OCI-LY3 (cell line): ENCODE data around the gene OGFOD2.

Source experiments
- H2AFZ ChIP-seq: fragments of 200-600, 300-600 bp; shearing (Covaris generic); 2 replicates; pipeline ENCODE4 v1.6.0; 2014; ENCODE audit warnings: antibody characterized with exemption, low read depth, low read length
- H3K27ac ChIP-seq: fragments of 200-600, 300-600 bp; sonication (generic); 2 replicates; pipeline ENCODE4 v1.5.1; 2014; ENCODE audit warnings: mild to moderate bottlenecking, low read length, moderate library complexity, mixed read lengths
- H3K27me3 ChIP-seq: fragments of 200-600, 300-600 bp; sonication (generic); 2 replicates; pipeline ENCODE4 v1.6.1; 2014; ENCODE audit warnings: low read depth, low read length, mixed read lengths
- H3K36me3 ChIP-seq: fragments of 200-600, 300-600 bp; sonication (generic); replicated peaks from 2 replicates; pipeline ENCODE3; 2014; ENCODE audit warnings: low read depth, low read length, mixed read lengths
- H3K4me1 ChIP-seq: fragments of 300-600, 200-600 bp; sonication (generic); 2 replicates; pipeline ENCODE4 v1.6.1; 2014; ENCODE audit warnings: low read length, mixed read lengths
- H3K4me2 ChIP-seq: fragments of 200-600, 300-600 bp; sonication (generic); 2 replicates; pipeline ENCODE4 v1.6.1; 2014; ENCODE audit warnings: low read length, mixed read lengths
- H3K4me3 ChIP-seq: fragments of 300-600, 200-600 bp; sonication (generic); 2 replicates; pipeline ENCODE4 v1.5.1; 2014; ENCODE audit warnings: antibody characterized with exemption, mild to moderate bottlenecking, low read length, moderate library complexity
- H3K79me2 ChIP-seq: fragments of 300-600, 200-600 bp; shearing (Covaris generic); 2 replicates; pipeline ENCODE4 v1.6.1; 2014; ENCODE audit warnings: mild to moderate bottlenecking, low read length, mixed read lengths
- H3K9ac ChIP-seq: fragments of 300-600, 200-600 bp; shearing (Covaris generic); 2 replicates; pipeline ENCODE4 v1.6.0; 2014; ENCODE audit warnings: mild to moderate bottlenecking, low read length, moderate library complexity
- H3K9me3 ChIP-seq: fragments of 200-600, 300-600 bp; shearing (Covaris generic); 2 replicates; pipeline ENCODE4 v1.6.1; 2014; ENCODE audit warnings: low read length, mixed read lengths; ENCODE audit not compliant: insufficient read depth
- H4K20me1 ChIP-seq: fragments of 200-600, 300-600 bp; sonication (generic); 2 replicates; pipeline ENCODE4 v1.6.1; 2016; ENCODE audit warnings: low read length, mixed read lengths; ENCODE audit not compliant: insufficient read depth
- CTCF ChIP-seq: fragments of 200-600, 300-600 bp; sonication (generic); IDR thresholded peaks from 2 replicates; pipeline ENCODE4 v1.5.1; 2014; ENCODE audit warnings: antibody characterized with exemption, low read length, low read depth
- EZH2phosphoT487 ChIP-seq: fragments of 200-600 bp; shearing (Covaris generic); IDR thresholded peaks from 2 replicates; pipeline ENCODE4 v1.6.1; 2018; ENCODE audit warnings: antibody characterized with exemption, mixed run types, low read depth

The OGFOD2 gene

GRCh38 chr12:122963941-122964265 is 11.1 kb upstream of the OGFOD2 start:
- Histone ChIP-seq H3K9me3 (no peaks in the 10 kb centered on the region), H3K4me1 (no peaks in the 10 kb centered on the region), H3K79me2 (no peaks in the 10 kb centered on the region), H3K4me3 (no peak overlapping the region), H4K20me1 (no peaks in the 10 kb centered on the region), H3K36me3 (no peaks in the 10 kb centered on the region), H2AFZ (no peak overlapping the region), H3K27me3 (no peaks in the 10 kb centered on the region), H3K4me2 (no peak overlapping the region), H3K9ac (no peak overlapping the region), H3K27ac (no peak overlapping the region)
- TF ChIP-seq EZH2phosphoT487: no peak
- no peak for TF ChIP-seq CTCF

GRCh38 chr12:122964439-122965257 is 10.4 kb upstream of the OGFOD2 start:
- H3K4me1 ChIP-seq: no peaks in the 10 kb centered on the region
- H2AFZ ChIP-seq: no peak overlapping the region
- no peak overlapping the region for H3K4me2 ChIP-seq
- TF ChIP-seq EZH2phosphoT487: no peak
- TF ChIP-seq CTCF: no peak
- H3K9ac ChIP-seq: no peak overlapping the region
- no peaks in the 10 kb centered on the region for H3K9me3 ChIP-seq
- no peaks in the 10 kb centered on the region for H4K20me1 ChIP-seq
- H3K27me3 ChIP-seq: no peaks in the 10 kb centered on the region
- H3K79me2 ChIP-seq: no peaks in the 10 kb centered on the region
- no peaks in the 10 kb centered on the region for H3K36me3 ChIP-seq
- no peak overlapping the region for H3K4me3 ChIP-seq
- no peak overlapping the region for H3K27ac ChIP-seq

- Histone ChIP-seq H2AFZ (no peak overlapping the region), H3K27me3 (no peaks in the 10 kb centered on the region), H3K36me3 (no peaks in the 10 kb centered on the region), H3K4me2 (no peak overlapping the region), H4K20me1 (no peaks in the 10 kb centered on the region), H3K9me3 (no peaks in the 10 kb centered on the region), H3K4me1 (no peaks in the 10 kb centered on the region), H3K27ac (no peak overlapping the region), H3K9ac (no peak overlapping the region), H3K4me3 (no peak overlapping the region), H3K79me2 (no peaks in the 10 kb centered on the region)
- TF ChIP-seq CTCF (no peak), EZH2phosphoT487 (no peak)
Measured at GRCh38 chr12:122965321-122965751, 9.7 kb upstream of the OGFOD2 start.

GRCh38 chr12:122965851-122966742 is 8.9 kb upstream of the OGFOD2 start, which contains the start of gene ABCB9:
ABCB9 (minus strand) TSS chr12:122966463; CDS start chr12:122960235, 6,228 bp downstream.
- H3K27me3 ChIP-seq: no peaks in the 10 kb centered on the region
- no peak within 1 kb of the TSS for H3K4me2 ChIP-seq
- H3K9me3 ChIP-seq: no peaks in the 10 kb centered on the region
- no peak within 1 kb of the TSS for H3K9ac ChIP-seq
- no peaks in the 10 kb centered on the region for H3K79me2 ChIP-seq
- no peak for TF ChIP-seq EZH2phosphoT487
- no peak for TF ChIP-seq CTCF
- no peaks in the 10 kb centered on the region for H3K4me1 ChIP-seq
- H2AFZ ChIP-seq: no peak within 1 kb of the TSS
- H3K36me3 ChIP-seq: no peaks in the 10 kb centered on the region
- no peaks in the 10 kb centered on the region for H4K20me1 ChIP-seq
- H3K4me3 ChIP-seq: no peak within 1 kb of the TSS
- H3K27ac ChIP-seq: no peak within 1 kb of the TSS
